Measurements from ENCODE around the gene RAI1.

Gene RAI1

GRCh38 chr17:17716837-17717523 is 35.7 kb downstream of the RAI1 start:
- Histone ChIP-seq H3K4me1 (ENCODE audit: control insufficient read depth, insufficient read depth, low read length, poor library complexity, severe bottlenecking) (peaks cover 3% of the 10 kb centered on the region), H3K4me3 (ENCODE audit: insufficient read depth, low read depth, low read length, poor library complexity, severe bottlenecking) (no peak overlapping the region), H3K27me3 (replicated peaks; ENCODE audit: control insufficient read depth, insufficient read depth, low read length, poor library complexity, severe bottlenecking) (peaks cover 5% of the 10 kb centered on the region), H3K9me3 (ENCODE audit: control insufficient read depth, low read length) (no peaks in the 10 kb centered on the region), H3K36me3 (ENCODE audit: control insufficient read depth, insufficient read depth, low read length) (no peaks in the 10 kb centered on the region), H3K27ac (ENCODE audit: insufficient read depth, low read length, poor library complexity, severe bottlenecking) (no peak overlapping the region)
- DNase-seq, result no peak

- no peak overlapping the region for H3K27ac ChIP-seq (ENCODE audit: insufficient read depth, low read length, poor library complexity, severe bottlenecking)
- peaks cover 5% of the 10 kb centered on the region for H3K27me3 ChIP-seq (replicated peaks; ENCODE audit: control insufficient read depth, insufficient read depth, low read length, poor library complexity, severe bottlenecking)
- no peaks in the 10 kb centered on the region for H3K9me3 ChIP-seq (ENCODE audit: control insufficient read depth, low read length)
- no peak overlapping the region for H3K4me3 ChIP-seq (ENCODE audit: insufficient read depth, low read depth, low read length, poor library complexity, severe bottlenecking)
- H3K4me1 ChIP-seq (ENCODE audit: control insufficient read depth, insufficient read depth, low read length, poor library complexity, severe bottlenecking), result peaks cover 14% of the 10 kb centered on the region
- DNase-seq, result no peak
- H3K36me3 ChIP-seq (ENCODE audit: control insufficient read depth, insufficient read depth, low read length), result no peaks in the 10 kb centered on the region
Observed at GRCh38 chr17:17718251-17718650, 37.0 kb downstream of the RAI1 start.

GRCh38 chr17:17719199-17719940 is 38.1 kb downstream of the RAI1 start:
- peaks cover 5% of the 10 kb centered on the region for H3K27me3 ChIP-seq (replicated peaks; ENCODE audit: control insufficient read depth, insufficient read depth, low read length, poor library complexity, severe bottlenecking)
- no peak overlapping the region for H3K4me3 ChIP-seq (ENCODE audit: insufficient read depth, low read depth, low read length, poor library complexity, severe bottlenecking)
- no peak for DNase-seq
- H3K4me1 ChIP-seq (ENCODE audit: control insufficient read depth, insufficient read depth, low read length, poor library complexity, severe bottlenecking), result peaks cover 17% of the 10 kb centered on the region
- no peaks in the 10 kb centered on the region for H3K36me3 ChIP-seq (ENCODE audit: control insufficient read depth, insufficient read depth, low read length)
- H3K27ac ChIP-seq (ENCODE audit: insufficient read depth, low read length, poor library complexity, severe bottlenecking), result no peak overlapping the region
- no peaks in the 10 kb centered on the region for H3K9me3 ChIP-seq (ENCODE audit: control insufficient read depth, low read length)

GRCh38 chr17:17719966-17720543 is 38.8 kb downstream of the RAI1 start:
- H3K4me3 ChIP-seq (ENCODE audit: insufficient read depth, low read depth, low read length, poor library complexity, severe bottlenecking), result no peak overlapping the region
- H3K27ac ChIP-seq (ENCODE audit: insufficient read depth, low read length, poor library complexity, severe bottlenecking), result no peak overlapping the region
- H3K9me3 ChIP-seq (ENCODE audit: control insufficient read depth, low read length), result no peaks in the 10 kb centered on the region
- no peaks in the 10 kb centered on the region for H3K36me3 ChIP-seq (ENCODE audit: control insufficient read depth, insufficient read depth, low read length)
- DNase-seq, result no peak
- peaks cover 17% of the 10 kb centered on the region for H3K4me1 ChIP-seq (ENCODE audit: control insufficient read depth, insufficient read depth, low read length, poor library complexity, severe bottlenecking)
- peaks cover 5% of the 10 kb centered on the region for H3K27me3 ChIP-seq (replicated peaks; ENCODE audit: control insufficient read depth, insufficient read depth, low read length, poor library complexity, severe bottlenecking)

- DNase-seq, result no peak
- Histone ChIP-seq H3K27ac (ENCODE audit: insufficient read depth, low read length, poor library complexity, severe bottlenecking) (no peak overlapping the region), H3K4me1 (ENCODE audit: control insufficient read depth, insufficient read depth, low read length, poor library complexity, severe bottlenecking) (peaks cover 17% of the 10 kb centered on the region), H3K36me3 (ENCODE audit: control insufficient read depth, insufficient read depth, low read length) (no peaks in the 10 kb centered on the region), H3K4me3 (ENCODE audit: insufficient read depth, low read depth, low read length, poor library complexity, severe bottlenecking) (no peak overlapping the region), H3K9me3 (ENCODE audit: control insufficient read depth, low read length) (no peaks in the 10 kb centered on the region), H3K27me3 (replicated peaks; ENCODE audit: control insufficient read depth, insufficient read depth, low read length, poor library complexity, severe bottlenecking) (peaks cover 5% of the 10 kb centered on the region)
Observed at GRCh38 chr17:17721140-17721668, 39.9 kb downstream of the RAI1 start.

- Histone ChIP-seq H3K27ac (ENCODE audit: insufficient read depth, low read length, poor library complexity, severe bottlenecking) (no peak overlapping the region), H3K4me1 (ENCODE audit: control insufficient read depth, insufficient read depth, low read length, poor library complexity, severe bottlenecking) (peaks cover 17% of the 10 kb centered on the region), H3K36me3 (ENCODE audit: control insufficient read depth, insufficient read depth, low read length) (no peaks in the 10 kb centered on the region), H3K27me3 (replicated peaks; ENCODE audit: control insufficient read depth, insufficient read depth, low read length, poor library complexity, severe bottlenecking) (peaks cover 5% of the 10 kb centered on the region), H3K9me3 (ENCODE audit: control insufficient read depth, low read length) (no peaks in the 10 kb centered on the region), H3K4me3 (ENCODE audit: insufficient read depth, low read depth, low read length, poor library complexity, severe bottlenecking) (no peak overlapping the region)
- no peak for DNase-seq
Observed at GRCh38 chr17:17722081-17722905, 41.0 kb downstream of the RAI1 start.

GRCh38 chr17:17722906-17723353 is 41.7 kb downstream of the RAI1 start:
- DNase-seq, result no peak
- H3K9me3 ChIP-seq (ENCODE audit: control insufficient read depth, low read length), result no peaks in the 10 kb centered on the region
- peaks cover 17% of the 10 kb centered on the region for H3K4me1 ChIP-seq (ENCODE audit: control insufficient read depth, insufficient read depth, low read length, poor library complexity, severe bottlenecking)
- peak overlapping the region; percentile 66 for H3K4me3 ChIP-seq (ENCODE audit: insufficient read depth, low read depth, low read length, poor library complexity, severe bottlenecking)
- H3K27me3 ChIP-seq (replicated peaks; ENCODE audit: control insufficient read depth, insufficient read depth, low read length, poor library complexity, severe bottlenecking), result peaks cover 5% of the 10 kb centered on the region
- H3K36me3 ChIP-seq (ENCODE audit: control insufficient read depth, insufficient read depth, low read length), result no peaks in the 10 kb centered on the region
- no peak overlapping the region for H3K27ac ChIP-seq (ENCODE audit: insufficient read depth, low read length, poor library complexity, severe bottlenecking)

- Histone ChIP-seq H3K4me3 (ENCODE audit: insufficient read depth, low read depth, low read length, poor library complexity, severe bottlenecking) (peak overlapping the region; percentile 66), H3K27ac (ENCODE audit: insufficient read depth, low read length, poor library complexity, severe bottlenecking) (no peak overlapping the region), H3K27me3 (replicated peaks; ENCODE audit: control insufficient read depth, insufficient read depth, low read length, poor library complexity, severe bottlenecking) (peaks cover 5% of the 10 kb centered on the region), H3K9me3 (ENCODE audit: control insufficient read depth, low read length) (no peaks in the 10 kb centered on the region), H3K36me3 (ENCODE audit: control insufficient read depth, insufficient read depth, low read length) (no peaks in the 10 kb centered on the region), H3K4me1 (ENCODE audit: control insufficient read depth, insufficient read depth, low read length, poor library complexity, severe bottlenecking) (peaks cover 17% of the 10 kb centered on the region)
- no peak for DNase-seq
Observed at GRCh38 chr17:17723354-17724261, 42.4 kb downstream of the RAI1 start.
